ENCODE data around the gene NFATC2IP. TPM values are rescaled to one million over a fixed set of nuclear protein-coding genes. Genes with fewer than 3 reads are reported as not detected.
A peak's percentile ranks its signal among the peaks of the same experiment; 100 is the strongest.

The NFATC2IP gene
- total RNA-seq, 1 donor: 22.1 TPM

DNA sequence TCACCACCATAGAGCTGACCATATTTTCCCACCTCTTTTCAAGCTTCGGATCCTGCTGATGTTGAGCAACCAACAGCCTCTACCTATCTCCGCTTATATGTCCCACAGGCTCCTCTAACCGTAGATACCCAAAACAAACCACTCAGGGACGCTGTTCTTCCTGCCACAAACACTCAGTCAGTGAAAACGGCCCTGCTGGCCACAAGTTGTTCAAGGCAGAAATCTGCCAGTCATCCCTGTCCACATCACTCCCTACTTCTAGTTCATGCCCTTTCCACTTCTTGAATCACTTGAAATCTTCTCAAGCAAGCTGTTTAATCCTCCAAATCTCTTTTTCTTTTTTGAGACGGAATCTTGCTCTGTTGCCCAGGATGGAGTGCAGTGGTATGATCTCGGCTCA lies 33.6 kb upstream of the NFATC2IP start:
- no peak for DNase-seq (ENCODE audit: low read depth)
- no peak overlapping the region for H3K4me3 ChIP-seq (ENCODE audit: low read depth, low read length)
- TF ChIP-seq, protein P1, sequence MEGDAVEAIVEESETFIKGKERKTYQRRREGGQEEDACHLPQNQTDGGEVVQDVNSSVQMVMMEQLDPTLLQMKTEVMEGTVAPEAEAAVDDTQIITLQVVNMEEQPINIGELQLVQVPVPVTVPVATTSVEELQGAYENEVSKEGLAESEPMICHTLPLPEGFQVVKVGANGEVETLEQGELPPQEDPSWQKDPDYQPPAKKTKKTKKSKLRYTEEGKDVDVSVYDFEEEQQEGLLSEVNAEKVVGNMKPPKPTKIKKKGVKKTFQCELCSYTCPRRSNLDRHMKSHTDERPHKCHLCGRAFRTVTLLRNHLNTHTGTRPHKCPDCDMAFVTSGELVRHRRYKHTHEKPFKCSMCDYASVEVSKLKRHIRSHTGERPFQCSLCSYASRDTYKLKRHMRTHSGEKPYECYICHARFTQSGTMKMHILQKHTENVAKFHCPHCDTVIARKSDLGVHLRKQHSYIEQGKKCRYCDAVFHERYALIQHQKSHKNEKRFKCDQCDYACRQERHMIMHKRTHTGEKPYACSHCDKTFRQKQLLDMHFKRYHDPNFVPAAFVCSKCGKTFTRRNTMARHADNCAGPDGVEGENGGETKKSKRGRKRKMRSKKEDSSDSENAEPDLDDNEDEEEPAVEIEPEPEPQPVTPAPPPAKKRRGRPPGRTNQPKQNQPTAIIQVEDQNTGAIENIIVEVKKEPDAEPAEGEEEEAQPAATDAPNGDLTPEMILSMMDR (IDR thresholded peaks at IDR 0.05; ENCODE audit: insufficient read depth, low read length): no peak

DNA sequence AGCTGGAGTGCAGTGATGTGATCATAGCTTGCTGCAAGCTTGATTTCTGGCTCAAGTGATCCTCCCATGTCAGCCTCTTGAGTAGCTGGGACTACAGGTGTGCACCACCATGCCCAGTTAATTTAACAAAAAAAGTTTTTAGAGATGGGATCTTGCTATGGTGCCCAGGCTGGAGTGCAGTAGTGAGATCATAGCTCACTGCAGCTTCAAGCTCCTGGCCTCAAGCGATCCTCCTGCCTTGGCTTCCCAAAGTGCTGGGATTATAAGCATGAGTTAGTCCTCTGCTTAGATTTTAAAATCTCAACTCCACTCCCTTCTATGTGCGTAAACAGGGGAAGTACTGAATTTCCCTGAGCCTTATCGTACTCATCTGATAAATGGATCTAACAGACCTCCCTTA lies 32.0 kb upstream of the NFATC2IP start:
- TF ChIP-seq, protein P1 (IDR thresholded peaks at IDR 0.05; ENCODE audit: insufficient read depth, low read length): no peak
- DNase-seq (ENCODE audit: low read depth): no peak
- H3K4me3 ChIP-seq (ENCODE audit: low read depth, low read length): no peak overlapping the region

DNA sequence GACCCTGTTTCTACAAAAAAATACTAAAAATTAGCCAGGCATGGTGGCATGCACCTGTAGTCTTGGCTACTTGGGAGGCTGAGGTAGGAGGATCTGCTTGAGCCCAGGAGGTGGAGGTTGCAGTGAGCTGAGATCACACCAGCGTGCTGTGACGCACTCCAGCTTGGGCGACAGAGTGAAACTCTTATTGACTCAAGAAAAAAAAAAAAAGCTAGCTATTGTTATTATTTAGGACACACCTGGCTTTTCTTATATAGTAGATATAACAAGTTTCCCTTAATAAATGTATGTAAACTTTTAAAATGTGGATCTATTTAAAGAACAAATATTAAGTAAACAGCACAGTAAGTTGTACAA lies 27.5 kb upstream of the NFATC2IP start:
- H3K4me3 ChIP-seq (ENCODE audit: low read depth, low read length): no peak overlapping the region
- DNase-seq (ENCODE audit: low read depth): no peak
- TF ChIP-seq, protein P1 (IDR thresholded peaks at IDR 0.05; ENCODE audit: insufficient read depth, low read length): no peak

DNA sequence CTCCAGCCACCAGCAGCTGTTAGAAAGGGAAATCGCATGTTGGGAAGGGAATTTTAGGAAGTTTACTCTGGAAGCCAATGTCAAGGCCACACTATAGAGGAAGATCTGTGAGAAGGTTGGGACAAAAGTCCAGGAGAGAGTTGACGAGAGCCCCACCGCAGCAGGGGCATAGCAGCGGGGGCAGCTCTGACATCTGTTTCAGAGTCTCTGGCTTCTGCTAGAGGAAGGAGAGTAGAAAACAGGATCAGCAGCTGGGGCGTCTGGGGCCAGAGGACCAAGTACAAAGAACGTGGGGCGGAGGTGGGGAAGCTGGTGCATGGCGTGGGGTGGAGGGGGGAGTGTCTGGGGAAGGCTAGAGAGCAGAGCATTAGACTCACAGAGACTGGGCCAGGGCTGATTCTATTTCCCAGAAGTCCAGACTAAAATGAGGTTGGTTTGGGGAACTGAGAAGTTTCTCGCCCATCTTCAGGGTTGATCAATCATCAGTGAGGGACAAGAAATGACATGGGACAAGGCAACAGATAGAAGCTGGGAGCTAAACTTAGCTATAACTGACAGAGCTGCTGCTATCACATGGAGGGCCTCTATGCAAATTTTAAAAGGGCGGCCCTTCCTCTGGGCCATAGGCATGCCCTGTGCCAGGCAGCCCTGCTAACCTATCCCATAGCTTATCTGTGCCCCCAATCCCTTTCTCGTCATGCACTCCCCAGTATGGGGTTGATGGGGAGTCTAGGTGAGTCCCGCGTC lies 26.9 kb upstream of the NFATC2IP start:
- TF ChIP-seq, protein P1 (IDR thresholded peaks at IDR 0.05; ENCODE audit: insufficient read depth, low read length): no peak
- H3K4me3 ChIP-seq (ENCODE audit: low read depth, low read length): peak overlapping the region; percentile 82
- DNase-seq (ENCODE audit: low read depth): no peak

DNA sequence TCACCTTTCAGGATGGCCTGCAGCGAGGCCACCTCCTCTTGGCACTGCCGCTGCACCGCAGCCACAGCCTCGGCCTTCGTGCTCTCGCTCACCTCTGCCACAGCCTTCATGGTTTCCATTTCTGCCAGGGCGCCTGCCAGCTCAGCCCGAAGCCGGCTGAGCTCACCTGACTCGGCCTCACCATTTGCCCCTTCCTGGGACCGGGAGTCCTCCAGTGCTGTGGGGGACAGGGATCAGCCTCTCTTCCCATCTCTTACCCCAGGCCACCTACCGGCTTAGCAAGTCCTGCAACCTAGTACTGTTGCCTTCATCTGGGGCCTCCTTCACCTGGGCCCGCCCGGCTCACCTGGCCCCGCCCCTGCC lies 26.4 kb upstream of the NFATC2IP start:
- H3K4me3 ChIP-seq (ENCODE audit: low read depth, low read length): peak overlapping the region; percentile 82
- no peak for DNase-seq (ENCODE audit: low read depth)
- TF ChIP-seq, protein P1 (IDR thresholded peaks at IDR 0.05; ENCODE audit: insufficient read depth, low read length): no peak

DNA sequence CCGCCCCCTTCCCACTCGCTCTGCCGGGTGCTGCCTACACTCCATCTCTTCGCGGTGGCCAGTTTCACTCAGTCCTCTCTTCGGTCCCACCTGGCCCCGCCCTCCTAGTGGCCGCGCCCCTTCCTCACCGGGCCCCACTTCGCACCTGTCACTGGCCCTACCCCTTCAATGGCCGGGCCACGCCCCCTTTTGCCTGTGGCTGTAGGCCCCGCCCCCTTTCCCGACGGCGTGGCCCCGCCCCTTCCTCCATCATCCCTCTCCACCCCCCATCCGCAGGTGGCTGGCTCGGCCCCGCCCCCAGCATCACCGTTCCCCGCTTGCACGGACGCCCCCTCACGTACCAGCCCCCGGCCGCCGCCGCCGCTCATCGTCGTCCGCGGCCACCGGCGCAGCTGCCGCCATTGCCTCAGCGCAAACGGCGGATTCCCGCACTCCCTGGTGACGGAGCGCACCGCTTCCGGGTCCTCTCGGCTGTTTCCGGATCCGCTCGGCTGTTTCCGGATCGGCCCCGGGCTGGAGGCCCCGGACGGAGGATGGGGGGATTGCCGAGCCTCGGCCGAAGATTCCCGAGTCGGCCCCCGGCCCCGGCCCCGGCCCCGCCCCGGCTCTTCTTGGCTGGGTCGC lies 25.9 kb upstream of the NFATC2IP start, which contains the start of gene RABEP2:
Gene RABEP2, minus strand, starts transcription at position 477 of the 624 bp plus-strand sequence. Its CDS starts 75 bp downstream, at position 402.
- TF ChIP-seq, protein P1 (IDR thresholded peaks at IDR 0.05; ENCODE audit: insufficient read depth, low read length): no peak
- H3K4me3 ChIP-seq (ENCODE audit: low read depth, low read length): peak within 1 kb of the TSS; percentile 82
- DNase-seq (ENCODE audit: low read depth): peak; percentile 83
